ENCODE data around the gene VMP1. TPM values are rescaled to one million over a fixed set of nuclear protein-coding genes. Genes with fewer than 3 reads are reported as not detected.

VMP1 gene
- total and polyA plus RNA-seq, 2 of the 4 experiments (the other 2 are of a cell fraction) = 89.8 to 197 TPM

- TF ChIP-seq MAZ (IDR thresholded peaks at IDR 0.05; ENCODE audit: borderline replicate concordance, low read depth, low read length) (no peak), NFE2L2 (IDR thresholded peaks at IDR 0.05; ENCODE audit: low read depth, low read length) (no peak), RAD21 (IDR thresholded peaks at IDR 0.05; ENCODE audit: low read length) (no peak), SMC3 (IDR thresholded peaks at IDR 0.05; ENCODE audit: low read depth, low read length) (no peak), CHD1 (IDR thresholded peaks at IDR 0.05; ENCODE audit: low read depth, low read length) (no peak), MAFK (IDR thresholded peaks at IDR 0.05; ENCODE audit: low read depth, low read length) (no peak)
- ChIA-PET POLR2A (ENCODE audit: unreplicated experiment) (interaction anchor here (0.6 to 0.7 kb wide), 3 partner anchors 10 to 41 kb away, joined by 3 to 14 read pairs (median 3); no protein-coding TSS in a partner anchor), CTCF (no interaction called here)
- no TSS peak for BruUV-seq (replicated peaks)
- Histone ChIP-seq H4K91ac (ENCODE audit: insufficient read depth, low read depth, low read length) (no peak overlapping the region; the same call in 1 of the 2 replicates), H2BK120ac (ENCODE audit: low read depth, low read length) (peak overlapping the region; percentile 16; the same call in 1 of the 2 replicates), H3K9ac (ENCODE audit: low read depth, low read length) (no peak overlapping the region), H2AFZ (replicated peaks; ENCODE audit: low read length, poor library complexity) (no peak overlapping the region), H3K27ac (ENCODE audit: insufficient read depth, low read length) (no peak overlapping the region), H3K9me3 (ENCODE audit: control insufficient read depth, insufficient read depth, low read length) (no peaks in the 10 kb centered on the region), H3K4ac (ENCODE audit: low read depth, low read length) (no peak overlapping the region), H3K27me3 (ENCODE audit: control insufficient read depth, insufficient read depth, low read length) (no peaks in the 10 kb centered on the region), H3K4me2 (ENCODE audit: low read depth, low read length) (no peak overlapping the region), H4K8ac (ENCODE audit: low read depth in 2 of 2, low read length in 2 of 2) (no peak overlapping the region), H4K20me1 (ENCODE audit: insufficient read depth, low read length) (no peaks in the 10 kb centered on the region), H2AK9ac (replicated peaks; ENCODE audit: low read depth, low read length, poor library complexity) (no peak overlapping the region), H3K23ac (ENCODE audit: low read depth, low read length) (no peak overlapping the region), H2AK5ac (ENCODE audit: low read depth, low read length) (no peak overlapping the region), H3K4me3 (ENCODE audit: insufficient read depth, low read depth, low read length) (no peak overlapping the region), H2BK20ac (ENCODE audit: low read depth, low read length) (no peak overlapping the region), H4K5ac (ENCODE audit: low read depth, low read length) (no peak overlapping the region), H3K18ac (ENCODE audit: low read depth, low read length) (no peak overlapping the region), H3K36me3 (ENCODE audit: control insufficient read depth, insufficient read depth, low read length) (no peaks in the 10 kb centered on the region), H2BK5ac (ENCODE audit: low read depth, low read length, poor library complexity, severe bottlenecking) (peak overlapping the region; percentile 14), H3K56ac (ENCODE audit: extremely low read depth, insufficient read depth, low read length) (no peak overlapping the region), H2BK15ac (ENCODE audit: low read depth, low read length) (no peak overlapping the region), H3K79me1 (ENCODE audit: low read depth in 1 of 2, low read length in 2 of 2) (peaks cover 0 to 41% of the 10 kb centered on the region in 2 experiments; a peak in 3 of 4 replicates), H3K4me1 (ENCODE audit: control insufficient read depth, insufficient read depth, low read length) (peaks cover 11% of the 10 kb centered on the region), H3K9me1 (ENCODE audit: insufficient read depth, low read length) (no peaks in the 10 kb centered on the region), H3K14ac (replicated peaks; ENCODE audit: low read depth, low read length) (no peak overlapping the region)
- in situ Hi-C loops (cut with MboI; ENCODE audit: low sequenced_read_pairs) (no loop called here), intact Hi-C loops (cut with micrococcal nuclease) (no loop called here), dilution Hi-C loops (cut with HindIII; ENCODE audit: low sequenced_read_pairs, unreplicated experiment) (no loop called here)
- DNase-seq (no peak), ATAC-seq (ENCODE audit: low read depth) (no peak)
- WGBS, 2 experiments (ENCODE audit: extremely low coverage in 2 of 2, insufficient read length in 1 of 2) = 78% methylated on average over 3 of the region's 4 CpGs; no CpG with 5 or more reads in 1 of the 2 experiments
Observed at GRCh38 chr17:59790910-59791309, 83.5 kb downstream of the VMP1 start.

Measured in IMR-90 (cell line).